Neural cell (in vitro differentiated cells): Measurements from ENCODE around the gene VEPH1. TPM values are rescaled to one million over a fixed set of nuclear protein-coding genes. Genes with fewer than 3 reads are reported as not detected.

Experiments
- H2AFZ ChIP-seq: fragments of 200-600, 300-800 bp; sonication (generic), shearing (Covaris generic); 2 replicates; pipeline ENCODE4 v1.6.0; 2014; ENCODE audit warnings: low read depth, mild to moderate bottlenecking, antibody characterized with exemption, low read length, moderate library complexity
- H3F3A ChIP-seq: fragments of 200-600 bp; shearing (Covaris generic); 2 replicates; pipeline ENCODE4 v1.6.1; 2016; ENCODE audit warnings: mild to moderate bottlenecking, moderate library complexity, mixed read lengths, antibody characterized with exemption, low read length; ENCODE audit not compliant: insufficient read depth, poor library complexity, severe bottlenecking
- H3K27ac ChIP-seq: fragments of 200-600, 300-800 bp; sonication (generic), shearing (Covaris generic); 2 replicates; pipeline ENCODE4 v1.5.1; 2014; ENCODE audit warnings: mild to moderate bottlenecking, low read length, moderate library complexity
- H3K27me3 ChIP-seq: fragments of 300-800, 200-600 bp; sonication (generic), shearing (Covaris generic); 2 replicates; pipeline ENCODE4 v1.6.0; 2014; ENCODE audit warnings: mild to moderate bottlenecking, low read depth, low read length, moderate library complexity; ENCODE audit not compliant: insufficient read depth
- H3K36me3 ChIP-seq: fragments of 300-800, 200-600 bp; sonication (generic), shearing (Covaris generic); 2 replicates; pipeline ENCODE4 v1.5.1; 2014; ENCODE audit warnings: mild to moderate bottlenecking, antibody characterized with exemption, low read length, moderate library complexity; ENCODE audit not compliant: insufficient read depth
- H3K4me2 ChIP-seq: fragments of 300-800, 200-600 bp; sonication (generic), shearing (Covaris generic); 2 replicates; pipeline ENCODE4 v1.6.0; 2014; ENCODE audit warnings: mild to moderate bottlenecking, low read length
- H3K4me3 ChIP-seq: fragments of 300-800, 200-600 bp; sonication (generic), shearing (Covaris generic); 2 replicates; pipeline ENCODE4 v1.5.1; 2014; ENCODE audit warnings: mild to moderate bottlenecking, low read length, moderate library complexity
- H3K79me2 ChIP-seq: fragments of 200-600 bp; shearing (Covaris generic); replicated peaks from 2 replicates; pipeline ENCODE4 v1.6.0; 2014; ENCODE audit warnings: mild to moderate bottlenecking, low read length, moderate library complexity; ENCODE audit not compliant: insufficient read depth
- H3K9ac ChIP-seq: fragments of 300-800, 200-600 bp; sonication (generic), shearing (Covaris generic); 2 replicates; pipeline ENCODE4 v1.6.1; 2016; ENCODE audit warnings: mild to moderate bottlenecking, low read length, mixed read lengths
- H3K9me2 ChIP-seq: fragments of 200-600 bp; shearing (Covaris generic); 2 replicates; pipeline ENCODE4 v1.6.1; 2016; ENCODE audit warnings: mild to moderate bottlenecking, low read length, mixed read lengths; ENCODE audit not compliant: insufficient read depth
- H3K9me3 ChIP-seq: fragments of 200-600, 300-800 bp; sonication (generic), shearing (Covaris generic); 2 replicates; pipeline ENCODE4 v1.6.1; 2016; ENCODE audit warnings: mild to moderate bottlenecking, mixed run types, low read length, moderate library complexity, mixed read lengths
- H4K20me1 ChIP-seq: fragments of 200-600 bp; shearing (Covaris generic); 2 replicates; pipeline ENCODE4 v1.6.1; 2016; ENCODE audit warnings: mild to moderate bottlenecking, mixed run types; ENCODE audit not compliant: insufficient read depth
- CTCF ChIP-seq: fragments of 450-650 bp; IDR thresholded peaks from 2 replicates; pipeline ENCODE4 v1.5.1; 2014; ENCODE audit warnings: antibody characterized with exemption, mild to moderate bottlenecking, moderate library complexity; ENCODE audit not compliant: poor library complexity, severe bottlenecking
- EP300 ChIP-seq: fragments of 450-650 bp; conservative IDR thresholded peaks from 2 replicates; pipeline ENCODE4 v1.6.1; 2014; ENCODE audit warnings: antibody characterized with exemption, mild to moderate bottlenecking, moderate library complexity; ENCODE audit not compliant: poor library complexity, severe bottlenecking
- EZH2 ChIP-seq: fragments of 200-600, 300-800 bp; shearing (Covaris generic), sonication (generic); IDR thresholded peaks from 2 replicates; pipeline ENCODE4 v1.6.1; 2014; ENCODE audit warnings: antibody characterized with exemption, low read length, borderline replicate concordance, mild to moderate bottlenecking; ENCODE audit not compliant: insufficient read depth, poor library complexity, severe bottlenecking
- MXI1 ChIP-seq: fragments of 450-650 bp; conservative IDR thresholded peaks from 2 replicates; pipeline ENCODE4 v1.6.1; 2014; ENCODE audit warnings: antibody characterized with exemption, mild to moderate bottlenecking; ENCODE audit not compliant: poor library complexity, severe bottlenecking
- POLR2AphosphoS5 ChIP-seq: IDR thresholded peaks from 2 replicates; pipeline ENCODE4 v1.6.1; 2012
- RAD21 ChIP-seq: fragments of 450-650 bp; conservative IDR thresholded peaks from 2 replicates; pipeline ENCODE4 v1.6.1; 2014; ENCODE audit warnings: antibody characterized with exemption, mild to moderate bottlenecking, moderate library complexity
- SMC3 ChIP-seq: fragments of 450-650 bp; conservative IDR thresholded peaks from 2 replicates; pipeline ENCODE4 v1.6.1; 2014; ENCODE audit warnings: antibody characterized with exemption, mild to moderate bottlenecking, moderate library complexity; ENCODE audit not compliant: poor library complexity
- TAF1 ChIP-seq: IDR thresholded peaks from 2 replicates; pipeline ENCODE4 v1.6.1; 2012; ENCODE audit warnings: low read depth
- polyA plus RNA-seq: library from polyadenylated mRNA; depleted of rRNA; stranded (reverse); fragments of >200 nt; gene quantifications from 2 replicates; pipeline ENCODE4 v1.2.3, GENCODE V29; 2014
- TF ChIP-seq, protein P1 (sequence below): IDR thresholded peaks from 2 replicates; pipeline ENCODE4 v1.6.1; 2012; ENCODE audit warnings: borderline replicate concordance

VEPH1 gene
- polyA plus RNA-seq, 1 donor from 2014 or later, result 0.89 TPM

GRCh38 chr3:157263027-157263426 is 240.2 kb downstream of the VEPH1 start:
- H3K9ac ChIP-seq, result no peak overlapping the region
- H3K36me3 ChIP-seq, result no peaks in the 10 kb centered on the region
- no peaks in the 10 kb centered on the region for H3K9me2 ChIP-seq
- no peaks in the 10 kb centered on the region for H3F3A ChIP-seq
- no peaks in the 10 kb centered on the region for H3K9me3 ChIP-seq
- no peaks in the 10 kb centered on the region for H3K79me2 ChIP-seq
- no peaks in the 10 kb centered on the region for H4K20me1 ChIP-seq
- TF ChIP-seq, protein P1, sequence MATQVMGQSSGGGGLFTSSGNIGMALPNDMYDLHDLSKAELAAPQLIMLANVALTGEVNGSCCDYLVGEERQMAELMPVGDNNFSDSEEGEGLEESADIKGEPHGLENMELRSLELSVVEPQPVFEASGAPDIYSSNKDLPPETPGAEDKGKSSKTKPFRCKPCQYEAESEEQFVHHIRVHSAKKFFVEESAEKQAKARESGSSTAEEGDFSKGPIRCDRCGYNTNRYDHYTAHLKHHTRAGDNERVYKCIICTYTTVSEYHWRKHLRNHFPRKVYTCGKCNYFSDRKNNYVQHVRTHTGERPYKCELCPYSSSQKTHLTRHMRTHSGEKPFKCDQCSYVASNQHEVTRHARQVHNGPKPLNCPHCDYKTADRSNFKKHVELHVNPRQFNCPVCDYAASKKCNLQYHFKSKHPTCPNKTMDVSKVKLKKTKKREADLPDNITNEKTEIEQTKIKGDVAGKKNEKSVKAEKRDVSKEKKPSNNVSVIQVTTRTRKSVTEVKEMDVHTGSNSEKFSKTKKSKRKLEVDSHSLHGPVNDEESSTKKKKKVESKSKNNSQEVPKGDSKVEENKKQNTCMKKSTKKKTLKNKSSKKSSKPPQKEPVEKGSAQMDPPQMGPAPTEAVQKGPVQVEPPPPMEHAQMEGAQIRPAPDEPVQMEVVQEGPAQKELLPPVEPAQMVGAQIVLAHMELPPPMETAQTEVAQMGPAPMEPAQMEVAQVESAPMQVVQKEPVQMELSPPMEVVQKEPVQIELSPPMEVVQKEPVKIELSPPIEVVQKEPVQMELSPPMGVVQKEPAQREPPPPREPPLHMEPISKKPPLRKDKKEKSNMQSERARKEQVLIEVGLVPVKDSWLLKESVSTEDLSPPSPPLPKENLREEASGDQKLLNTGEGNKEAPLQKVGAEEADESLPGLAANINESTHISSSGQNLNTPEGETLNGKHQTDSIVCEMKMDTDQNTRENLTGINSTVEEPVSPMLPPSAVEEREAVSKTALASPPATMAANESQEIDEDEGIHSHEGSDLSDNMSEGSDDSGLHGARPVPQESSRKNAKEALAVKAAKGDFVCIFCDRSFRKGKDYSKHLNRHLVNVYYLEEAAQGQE, result no peak
- TF ChIP-seq CTCF (no peak), RAD21 (no peak), EZH2 (no peak), EP300 (no peak), MXI1 (no peak), SMC3 (no peak), POLR2AphosphoS5 (no peak), TAF1 (no peak)
- no peak overlapping the region for H3K4me3 ChIP-seq
- H3K27me3 ChIP-seq, result no peaks in the 10 kb centered on the region
- H2AFZ ChIP-seq, result no peak overlapping the region
- H3K27ac ChIP-seq, result no peak overlapping the region
- H3K4me2 ChIP-seq, result no peak overlapping the region

GRCh38 chr3:157261000-157261399 is 242.2 kb downstream of the VEPH1 start:
- Histone ChIP-seq H4K20me1 (no peaks in the 10 kb centered on the region), H3K27me3 (no peaks in the 10 kb centered on the region), H3K27ac (no peak overlapping the region), H3K4me2 (no peak overlapping the region), H3F3A (no peaks in the 10 kb centered on the region), H3K4me3 (no peak overlapping the region), H3K9me3 (no peaks in the 10 kb centered on the region), H3K9me2 (no peaks in the 10 kb centered on the region), H3K79me2 (no peaks in the 10 kb centered on the region), H2AFZ (no peak overlapping the region), H3K9ac (no peak overlapping the region), H3K36me3 (no peaks in the 10 kb centered on the region)
- no peak for TF ChIP-seq POLR2AphosphoS5
- no peak for TF ChIP-seq SMC3

- Histone ChIP-seq H3F3A (no peaks in the 10 kb centered on the region), H3K36me3 (no peaks in the 10 kb centered on the region), H4K20me1 (no peaks in the 10 kb centered on the region), H3K9ac (no peak overlapping the region), H3K4me2 (no peak overlapping the region), H3K27me3 (no peaks in the 10 kb centered on the region), H3K9me3 (no peaks in the 10 kb centered on the region), H3K9me2 (no peaks in the 10 kb centered on the region), H3K4me3 (no peak overlapping the region), H2AFZ (no peak overlapping the region), H3K79me2 (no peaks in the 10 kb centered on the region), H3K27ac (no peak overlapping the region)
- TF ChIP-seq EZH2, result no peak
- TF ChIP-seq, protein P1, result no peak
- TF ChIP-seq RAD21, result no peak
- TF ChIP-seq CTCF, result no peak
- no peak for TF ChIP-seq TAF1
Observed at GRCh38 chr3:157259825-157260224, 243.4 kb downstream of the VEPH1 start.
